T-helper 1 cell treated with Interleukin-12 subunit alpha and Interleukin-12 subunit beta and Interleukin-4 antibody, amounts not matched to agents 30 μg/mL and 1 μg/mL, for 36 hours (primary cell): Measurements from ENCODE around the gene RGS5.

Experiments
- H3K27ac Mint-ChIP-seq: one replicate; pipeline ENCODE4 v1.8.0; 2021; ENCODE audit warnings: mild to moderate bottlenecking, mixed read lengths
- H3K27me3 Mint-ChIP-seq: one replicate; pipeline ENCODE4 v1.8.0; 2021; ENCODE audit warnings: low read depth, mixed read lengths
- H3K36me3 Mint-ChIP-seq: one replicate; pipeline ENCODE4 v1.8.0; 2021; ENCODE audit warnings: low read depth, mixed read lengths
- H3K4me1 Mint-ChIP-seq: one replicate; pipeline ENCODE4 v1.8.0; 2021; ENCODE audit warnings: low read depth, mixed read lengths
- H3K4me3 Mint-ChIP-seq: one replicate; pipeline ENCODE4 v1.8.0; 2021; ENCODE audit warnings: mild to moderate bottlenecking, moderate library complexity, mixed read lengths
- H3K9me3 Mint-ChIP-seq: one replicate; pipeline ENCODE4 v1.8.0; 2021; ENCODE audit warnings: mixed read lengths

Gene RGS5

DNA sequence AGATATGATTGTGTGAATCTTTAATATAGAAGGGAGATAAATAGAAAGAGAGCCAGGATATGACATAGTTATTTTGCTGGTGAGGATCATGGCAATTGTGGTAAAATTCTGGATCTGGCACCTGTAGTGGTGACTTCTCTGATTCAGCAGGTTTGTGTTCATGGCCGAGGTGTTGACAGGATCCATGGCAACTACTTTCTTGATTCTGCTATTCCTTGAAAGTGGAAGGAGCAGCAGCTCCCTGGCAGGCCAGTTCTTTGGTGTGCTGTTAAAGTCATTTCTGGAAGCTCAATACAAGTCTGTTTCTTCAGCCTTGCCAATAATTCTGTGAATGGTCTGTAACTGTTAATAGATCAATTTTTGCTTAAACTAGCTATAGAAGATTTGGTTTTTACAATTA, 100.1 kb downstream of the RGS5 start:
- Mint-ChIP-seq H3K9me3 (no peaks in the 10 kb centered on the region), H3K27me3 (peaks cover 4% of the 10 kb centered on the region), H3K36me3 (no peaks in the 10 kb centered on the region), H3K4me1 (no peaks in the 10 kb centered on the region), H3K27ac (no peak overlapping the region), H3K4me3 (no peak overlapping the region)

DNA sequence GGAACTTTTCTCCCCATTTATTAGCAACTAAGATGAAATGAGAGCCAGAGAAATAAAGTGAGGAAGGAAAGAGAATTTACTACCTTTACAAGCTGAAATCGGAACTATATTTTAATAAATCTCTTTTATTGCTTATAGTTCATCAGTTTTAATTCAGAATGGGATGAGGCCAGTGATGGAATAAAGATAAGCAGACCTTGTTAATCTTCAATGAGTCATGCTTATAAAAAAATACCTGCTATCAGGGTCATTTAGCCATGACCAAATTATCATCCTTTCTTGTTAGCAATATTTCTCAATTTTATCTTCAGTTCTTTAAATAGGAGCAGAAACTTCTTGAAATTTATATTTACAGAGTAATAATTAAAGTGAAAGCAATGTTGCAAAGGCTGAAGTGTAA, 107.5 kb downstream of the RGS5 start:
- no peaks in the 10 kb centered on the region for H3K9me3 Mint-ChIP-seq
- H3K36me3 Mint-ChIP-seq = no peaks in the 10 kb centered on the region
- no peak overlapping the region for H3K4me3 Mint-ChIP-seq
- no peak overlapping the region for H3K27ac Mint-ChIP-seq
- no peaks in the 10 kb centered on the region for H3K27me3 Mint-ChIP-seq
- no peaks in the 10 kb centered on the region for H3K4me1 Mint-ChIP-seq

DNA sequence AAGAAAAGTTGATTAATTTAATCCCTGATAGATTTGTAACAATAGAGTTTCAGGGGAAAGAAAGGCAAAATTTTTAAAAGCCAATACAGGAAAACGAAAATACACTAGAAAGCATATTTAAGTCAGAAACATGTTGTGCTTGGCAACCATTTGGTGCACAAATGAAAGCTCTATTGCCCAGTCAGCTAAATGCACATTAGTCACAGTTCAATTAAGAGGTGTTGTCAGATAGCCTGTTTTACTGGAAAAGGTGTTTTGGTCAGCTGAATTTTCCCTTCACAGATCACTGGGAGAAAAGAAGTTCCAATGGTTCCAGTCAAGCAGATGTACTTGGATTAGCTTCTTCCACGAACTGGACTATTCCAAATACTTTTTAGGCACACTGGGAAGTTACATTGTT, 108.1 kb downstream of the RGS5 start:
- Mint-ChIP-seq H3K4me1 (no peaks in the 10 kb centered on the region), H3K4me3 (no peak overlapping the region), H3K27me3 (no peaks in the 10 kb centered on the region), H3K36me3 (no peaks in the 10 kb centered on the region), H3K9me3 (no peaks in the 10 kb centered on the region), H3K27ac (no peak overlapping the region)

DNA sequence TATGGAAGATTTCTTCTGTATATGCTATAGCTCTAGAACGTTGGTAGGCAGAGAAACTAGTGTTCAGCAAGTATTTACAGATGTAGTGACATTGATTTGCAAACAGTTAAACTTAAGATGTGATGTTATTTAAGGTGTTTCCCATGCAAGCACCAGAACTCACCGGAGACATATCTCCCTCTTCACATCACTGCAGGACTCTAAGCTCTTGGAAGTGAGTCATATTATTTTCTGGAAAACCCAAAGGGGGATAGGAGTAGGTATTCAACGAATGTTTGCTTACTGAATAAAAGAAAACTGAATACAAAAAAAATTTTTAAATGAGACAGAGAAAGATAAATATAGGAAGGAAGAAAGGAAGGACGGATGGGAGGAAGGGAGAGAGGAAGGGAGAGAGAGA, 108.5 kb downstream of the RGS5 start:
- Mint-ChIP-seq H3K9me3 (no peaks in the 10 kb centered on the region), H3K27ac (no peak overlapping the region), H3K27me3 (no peaks in the 10 kb centered on the region), H3K4me3 (no peak overlapping the region), H3K36me3 (no peaks in the 10 kb centered on the region), H3K4me1 (no peaks in the 10 kb centered on the region)

DNA sequence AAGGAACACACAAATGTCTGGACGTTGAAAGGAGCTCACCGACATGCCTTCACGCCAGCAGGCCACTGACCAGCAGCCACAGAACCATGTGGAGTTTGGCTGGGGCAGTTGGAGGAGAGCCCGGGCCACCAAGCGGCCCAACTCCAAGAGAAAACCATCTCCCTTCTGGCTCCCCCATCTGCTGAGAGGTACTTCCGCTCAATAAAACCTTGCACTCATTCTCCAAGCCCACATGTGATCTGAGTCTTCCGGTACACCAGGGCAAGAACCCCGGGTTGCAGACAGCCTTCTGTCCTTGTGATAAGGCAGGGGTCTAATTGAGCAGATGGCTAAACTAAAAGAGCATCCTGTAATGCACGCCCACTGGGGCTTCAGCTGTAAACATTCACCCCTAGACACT, 109.1 kb downstream of the RGS5 start:
- Mint-ChIP-seq H3K4me1 (no peaks in the 10 kb centered on the region), H3K9me3 (no peaks in the 10 kb centered on the region), H3K27me3 (no peaks in the 10 kb centered on the region), H3K4me3 (no peak overlapping the region), H3K27ac (no peak overlapping the region), H3K36me3 (no peaks in the 10 kb centered on the region)

DNA sequence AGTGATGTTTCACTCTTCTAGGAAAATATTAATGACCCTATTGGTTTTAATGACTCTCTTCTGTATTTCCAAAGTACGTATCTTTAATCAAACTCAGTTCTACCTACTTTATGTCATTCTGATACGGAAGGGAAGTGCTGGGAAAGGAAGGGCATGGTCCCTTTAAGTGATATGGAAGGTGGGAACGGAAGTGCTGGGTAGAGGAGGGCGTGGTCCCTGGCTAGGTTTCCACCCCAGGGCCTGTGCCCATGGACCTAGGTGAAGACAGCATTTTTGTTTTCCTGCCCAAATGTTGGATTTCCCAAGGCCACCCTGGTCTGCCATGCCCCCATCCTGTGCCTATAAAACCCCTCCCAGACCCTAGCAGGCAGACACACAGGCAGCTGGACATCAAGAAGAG, 109.5 kb downstream of the RGS5 start:
- Mint-ChIP-seq H3K4me1 (no peaks in the 10 kb centered on the region), H3K27ac (no peak overlapping the region)

More for the DNA sequence above, 109.5 kb downstream of the RGS5 start:
- no peak overlapping the region for H3K4me3 Mint-ChIP-seq
- no peaks in the 10 kb centered on the region for H3K27me3 Mint-ChIP-seq
- no peaks in the 10 kb centered on the region for H3K9me3 Mint-ChIP-seq
- H3K36me3 Mint-ChIP-seq = no peaks in the 10 kb centered on the region
